Endothelial cell of umbilical vein (primary cell): ENCODE data around the gene CYTH2. TPM values are rescaled to one million over a fixed set of nuclear protein-coding genes. Genes with fewer than 3 reads are reported as not detected.

Source experiments
- BruUV-seq: library from RNA; stranded (reverse); fragments of 400-500 nt; replicated peaks from 2 replicates; lab custom pipeline; 2021; lab: Mats Ljungman, UMichigan
- CTCF ChIA-PET: fragments of 300-600, 350-600 bp; sonication (Branson Sonifier 250); formaldehyde crosslinking; loops from one replicate; lab custom pipeline; 2021; ENCODE audit warnings: antibody characterized with exemption, inconsistent platforms; lab: Charles Lee
- POLR2A ChIA-PET: fragments of 300-600, 350-600 bp; sonication (Branson Sonifier 250); formaldehyde crosslinking; loops from one replicate; lab custom pipeline; 2021; ENCODE audit warnings: antibody characterized with exemption, inconsistent platforms; lab: Charles Lee
- DNase-seq: peaks from one replicate; pipeline ENCODE4 v3.0.0-alpha.2; 2011; ENCODE audit warnings: low read depth, low spot score
- FAIRE-seq: peaks from 2 replicates; lab custom pipeline; 2011; peaks lifted over from hg19 to GRCh38; lab: Jason Lieb, UNC
- H2AFZ ChIP-seq: 2 replicates; pipeline ENCODE4 v1.6.0; 2012; ENCODE audit warnings: low read depth, low read length, control low read depth, inconsistent platforms
- H3K27ac ChIP-seq: 2 replicates; pipeline ENCODE4 v1.5.1; 2011; ENCODE audit warnings: low read depth, mild to moderate bottlenecking, control low read depth, low read length, moderate library complexity; ENCODE audit not compliant: insufficient read depth
- H3K27me3 ChIP-seq, 2 experiments: 2 replicates each; pipeline versions ENCODE4 v1.6.0 to v1.6.1; 2011; ENCODE audit warnings: low read length in 2 of 2, mixed read lengths in 1 of 2; ENCODE audit not compliant: control insufficient read depth in 2 of 2, insufficient read depth in 2 of 2
- H3K36me3 ChIP-seq, 2 experiments: 2 replicates in 1 of 2; 3 replicates in 1 of 2; pipeline ENCODE4 v1.5.1; 2011; ENCODE audit warnings: low read length in 2 of 2, mild to moderate bottlenecking in 1 of 2, moderate library complexity in 1 of 2; ENCODE audit not compliant: control insufficient read depth in 2 of 2, insufficient read depth in 2 of 2; ENCODE audit errors: extremely low read depth in 1 of 2
- H3K4me1 ChIP-seq: 3 replicates; pipeline ENCODE4 v1.5.1; 2011; ENCODE audit warnings: mild to moderate bottlenecking, low read length; ENCODE audit not compliant: control insufficient read depth, insufficient read depth; ENCODE audit errors: extremely low read depth
- H3K4me2 ChIP-seq: 2 replicates; pipeline ENCODE4 v1.6.1; 2011; ENCODE audit warnings: low read length, control low read depth, mixed read lengths; ENCODE audit not compliant: insufficient read depth
- H3K4me3 ChIP-seq, 3 experiments: fragments of 200-600 bp in 1 of 3; sonication (generic), shearing (Covaris generic) in 1 of 3; replicated peaks in 1 of 3; 2 replicates each; pipeline ENCODE4 v1.5.1; 2011 to 2016; ENCODE audit warnings: control low read depth in 3 of 3, low read length in 3 of 3, mild to moderate bottlenecking in 2 of 3, inconsistent platforms in 1 of 3, low read depth in 1 of 3, moderate library complexity in 1 of 3; ENCODE audit not compliant: insufficient read depth in 1 of 3
- H3K79me2 ChIP-seq: 2 replicates; pipeline ENCODE4 v1.6.0; 2012; ENCODE audit warnings: low read length, inconsistent platforms; ENCODE audit not compliant: control insufficient read depth, insufficient read depth
- H3K9ac ChIP-seq: replicated peaks from 2 replicates; pipeline ENCODE3; 2011; ENCODE audit warnings: low read length, control low read depth; ENCODE audit not compliant: insufficient read depth; ENCODE audit errors: extremely low read depth
- H3K9me1 ChIP-seq: replicated peaks from 3 replicates; pipeline ENCODE4 v1.6.0; 2011; ENCODE audit warnings: mild to moderate bottlenecking, low read length; ENCODE audit not compliant: control insufficient read depth, insufficient read depth; ENCODE audit errors: extremely low read depth
- H3K9me3 ChIP-seq: replicated peaks from 2 replicates; pipeline ENCODE4 v1.5.1; 2012; ENCODE audit warnings: low read length, inconsistent platforms; ENCODE audit not compliant: control insufficient read depth, insufficient read depth
- H4K20me1 ChIP-seq: replicated peaks from 2 replicates; pipeline ENCODE3; 2011; ENCODE audit warnings: mild to moderate bottlenecking, low read length; ENCODE audit not compliant: control insufficient read depth, insufficient read depth; ENCODE audit errors: extremely low read depth
- CTCF ChIP-seq, 2 donors: IDR thresholded peaks; 1 replicate in 1 of 2; 2 replicates in 1 of 2; pipeline ENCODE4 v1.5.1; 2011; ENCODE audit warnings: low read length in 2 of 2, mild to moderate bottlenecking in 2 of 2, moderate library complexity in 2 of 2, control low read depth in 1 of 2, inconsistent platforms in 1 of 2, low read depth in 1 of 2; ENCODE audit not compliant: insufficient read depth in 1 of 2; ENCODE audit errors: extremely low read depth in 1 of 2
- EZH2 ChIP-seq: IDR thresholded peaks from 2 replicates; pipeline ENCODE4 v1.6.1; 2012; ENCODE audit warnings: borderline replicate concordance, low read depth, mild to moderate bottlenecking, moderate library complexity, low read length, inconsistent platforms; ENCODE audit not compliant: severe bottlenecking
- FOS ChIP-seq: IDR thresholded peaks from 2 replicates; pipeline ENCODE4 v1.6.1; 2011; ENCODE audit warnings: mild to moderate bottlenecking, low read length, moderate library complexity, borderline replicate concordance; ENCODE audit not compliant: insufficient read depth
- GATA2 ChIP-seq: IDR thresholded peaks from 2 replicates; pipeline ENCODE4 v1.7.0; 2011; ENCODE audit warnings: low read depth, mild to moderate bottlenecking, moderate library complexity, mixed read lengths, low read length; ENCODE audit not compliant: insufficient read length, insufficient read depth
- MAX ChIP-seq: IDR thresholded peaks from 2 replicates; pipeline ENCODE4 v1.6.1; 2011; ENCODE audit not compliant: insufficient read depth, insufficient read length
- MYC ChIP-seq: IDR thresholded peaks from one replicate; pipeline ENCODE4 v1.6.1; 2011; ENCODE audit warnings: mild to moderate bottlenecking, low read depth, low read length
- POLR2A ChIP-seq: IDR thresholded peaks from 2 replicates; pipeline ENCODE4 v1.6.1; 2012; ENCODE audit warnings: low read depth, mild to moderate bottlenecking, control low read depth, low read length
- dilution Hi-C: fragments of 300-500 bp; cut with MboI; formaldehyde crosslinking; loops from one replicate; pipeline ENCODE4 v1.15.0; 2019; ENCODE audit warnings: low sequenced_read_pairs; ENCODE audit not compliant: extremely low pct_ligation_motif_present
- intact Hi-C: fragments of 100-400 bp; cut with micrococcal nuclease; formaldehyde crosslinking; loops from one replicate; pipeline ENCODE4 v1.10.0; 2022
- polyA plus RNA-seq, 4 experiments: library from polyadenylated mRNA; depleted of rRNA in 3 of 4; stranded (reverse) in 3 of 4; unstranded in 1 of 4; fragments of >200 nt; gene quantifications; 2 replicates each; pipeline versions ENCODE4 v1.2.1 to v1.2.3, GENCODE V29; 2011 to 2012; ENCODE audit warnings: missing spikeins in 1 of 4
- total RNA-seq: library from RNA; stranded (reverse); gene quantifications from 2 replicates; pipeline ENCODE4 v1.2.3, GENCODE V29; 2021

Gene CYTH2
- total and polyA plus RNA-seq, 2 donors (not counting 3 experiments of a cell fraction or from before 2014, with no cell fraction given): 98.4 to 119 TPM

GRCh38 chr19:48446579-48446978 lies 22.6 kb upstream of the CYTH2 start:
- ChIA-PET CTCF (interaction anchor here (1.8 to 2.4 kb wide), 3 partner anchors 56 to 132 kb away, joined by 7 to 52 read pairs (median 9); partner anchors contain the start of gene KDELR1), POLR2A (interaction anchor here (0.6 kb wide), 1 partner anchor 46 kb away, joined by 5 read pairs; no protein-coding TSS in a partner anchor)
- Histone ChIP-seq H3K27ac (peak overlapping the region; percentile 52), H3K27me3 (peaks cover 4 to 16% of the 10 kb centered on the region in 2 experiments), H3K4me3 (peak overlapping the region; percentile 85 to 97 (median 86)), H3K79me2 (peaks cover 12% of the 10 kb centered on the region), H2AFZ (no peak overlapping the region), H3K4me1 (peaks cover 17% of the 10 kb centered on the region), H3K4me2 (peak overlapping the region; percentile 93), H3K9me3 (no peaks in the 10 kb centered on the region), H3K9ac (peak overlapping the region; percentile 85), H4K20me1 (no peaks in the 10 kb centered on the region), H3K9me1 (no peaks in the 10 kb centered on the region), H3K36me3 (peaks cover 2 to 22% of the 10 kb centered on the region in 2 experiments)
- DNase-seq (no peak), FAIRE-seq (no peak)
- no TSS peak for BruUV-seq
- no peak for TF ChIP-seq FOS
- no peak for TF ChIP-seq MYC
- no peak for TF ChIP-seq CTCF (IDR thresholded peaks at IDR 0.05; ENCODE audit: extremely low read depth in 1 of 2, insufficient read depth in 1 of 2, low read depth in 1 of 2, low read length in 2 of 2)
- TF ChIP-seq EZH2: no peak
- dilution Hi-C loops (no loop called here), intact Hi-C loops (loop anchor here (5.0 kb wide), 1 partner anchor 179 kb away; no protein-coding TSS in a partner anchor)

- Histone ChIP-seq H3K27ac (no peak overlapping the region), H3K79me2 (peaks cover 16% of the 10 kb centered on the region), H4K20me1 (no peaks in the 10 kb centered on the region), H3K9me1 (no peaks in the 10 kb centered on the region), H3K9ac (no peak overlapping the region), H2AFZ (no peak overlapping the region), H3K4me2 (no peak overlapping the region), H3K4me3 (no peak overlapping the region), H3K36me3 (peaks cover 3 to 34% of the 10 kb centered on the region in 2 experiments), H3K27me3 (peaks cover 0 to 6% of the 10 kb centered on the region in 2 experiments), H3K4me1 (peaks cover 17% of the 10 kb centered on the region), H3K9me3 (no peaks in the 10 kb centered on the region)
- no TSS peak for BruUV-seq
- FAIRE-seq (no peak), DNase-seq (no peak)
- ChIA-PET POLR2A (no interaction called here), CTCF (no interaction called here)
- TF ChIP-seq CTCF (IDR thresholded peaks at IDR 0.05; ENCODE audit: extremely low read depth in 1 of 2, insufficient read depth in 1 of 2, low read depth in 1 of 2, low read length in 2 of 2) (no peak), FOS (no peak), GATA2 (no peak), EZH2 (no peak), POLR2A (no peak), MAX (no peak), MYC (no peak)
- intact Hi-C loops: loop anchor here (5.0 kb wide), 1 partner anchor 181 kb away; no protein-coding TSS in a partner anchor
- dilution Hi-C loops: no loop called here
Measured at GRCh38 chr19:48448563-48448962, 20.6 kb upstream of the CYTH2 start.
